HepG2 (cell line): ENCODE results near the gene CASP4. TPM values are rescaled to one million over a fixed set of nuclear protein-coding genes. Genes with fewer than 3 reads are reported as not detected.

ENCODE experiments used
- AFF4 ChIP-seq: sonication (generic); formaldehyde crosslinking; IDR thresholded peaks from 2 replicates; pipeline ENCODE4 v1.4.0; 2020; ENCODE audit warnings: missing genetic modification reagents
- NKX3-1 ChIP-seq: sonication (generic); formaldehyde crosslinking; IDR thresholded peaks from 2 replicates; pipeline ENCODE4 v1.5.0; 2020; ENCODE audit warnings: missing genetic modification reagents
- RFX5 ChIP-seq: IDR thresholded peaks from 2 replicates; pipeline ENCODE4 v1.6.1; 2011; ENCODE audit warnings: low read depth, low read length, improper control_type of control experiment
- TARDBP ChIP-seq: sonication (generic); formaldehyde crosslinking; IDR thresholded peaks from 2 replicates; pipeline ENCODE4 v1.8.0; 2022; ENCODE audit warnings: mild to moderate bottlenecking, missing genetic modification reagents
- ZBED4 ChIP-seq: sonication (generic); formaldehyde crosslinking; IDR thresholded peaks from 2 replicates; pipeline ENCODE4 v1.4.0; 2020; ENCODE audit warnings: missing genetic modification reagents, borderline replicate concordance
- ZNF224 ChIP-seq: sonication (generic); formaldehyde crosslinking; IDR thresholded peaks from 2 replicates; pipeline ENCODE4 v1.5.0; 2020; ENCODE audit warnings: mild to moderate bottlenecking, missing genetic modification reagents
- ZNF781 ChIP-seq: sonication (generic); formaldehyde crosslinking; IDR thresholded peaks from 2 replicates; pipeline ENCODE4 v1.5.1; 2020; ENCODE audit warnings: borderline replicate concordance, mild to moderate bottlenecking, missing genetic modification reagents; ENCODE audit errors: not compliant biosample characterization
- polyA plus RNA-seq, 8 experiments: library from polyadenylated mRNA; depleted of rRNA in 3 of 8; stranded (reverse) in 7 of 8; unstranded in 1 of 8; fragments of >200 nt; fragmentation: Illumina TruSeq in 4 of 8; extraction: Trizol in 4 of 8; gene quantifications; 2 replicates each; pipeline versions ENCODE4 v1.2.1 to v1.2.3, GENCODE V29; 2011 to 2016; ENCODE audit warnings: low read depth in 4 of 8, missing spikeins in 1 of 8, mixed read lengths in 1 of 8; ENCODE audit not compliant: insufficient read depth in 1 of 8
- total RNA-seq, 5 experiments: library from RNA; depleted of rRNA; stranded (reverse); fragments of >200 nt; fragmentation: Illumina TruSeq; extraction: Trizol; gene quantifications; 2 replicates each; pipeline ENCODE4 v1.2.3, GENCODE V29; 2016; ENCODE audit warnings: low read depth in 1 of 5

CASP4 gene
- total and polyA plus RNA-seq, 2 of the 13 experiments (the other 11 are each of a cell fraction or from before 2014, with no cell fraction given), result 56.4 to 69.8 TPM

- TF ChIP-seq ZBED4 (no peak), TARDBP (no peak), RFX5 (no peak), AFF4 (CRISPR knock-in tag) (no peak), ZNF224 (CRISPR knock-in tag) (no peak), ZNF781 (CRISPR knock-in tag) (no peak), NKX3-1 (CRISPR knock-in tag) (no peak)
Measured at GRCh38 chr11:104908186-104908531, 60.2 kb downstream of the CASP4 start (continued).
